HG02884 (cell line): ENCODE data around the gene NPC1.
"Not testable (repeated sequence)": the region's sequence is repeated elsewhere in the genome, so short reads cannot be mapped to it uniquely, and the experiment has no call there.

ENCODE experiments used
- ATAC-seq: cut with Tn5 transposase; IDR thresholded peaks from one replicate; pipeline ENCODE4 v1.9.1; 2021; ENCODE audit warnings: mild to moderate bottlenecking, moderate library complexity; ENCODE audit not compliant: unreplicated experiment

The NPC1 gene

GRCh38 chr18:23578067-23578701 is 8.1 kb downstream of the NPC1 start:
- ATAC-seq: no peak

- not testable (repeated sequence) for ATAC-seq
Observed at GRCh38 chr18:23577521-23577920, 8.8 kb downstream of the NPC1 start.

- ATAC-seq: no peak
Observed at GRCh38 chr18:23575309-23575651, 11.0 kb downstream of the NPC1 start.

- no peak for ATAC-seq
Observed at GRCh38 chr18:23574611-23575308, 11.5 kb downstream of the NPC1 start.

- no peak for ATAC-seq
Observed at GRCh38 chr18:23573626-23574431, 12.5 kb downstream of the NPC1 start.

GRCh38 chr18:23573020-23573419 is 13.3 kb downstream of the NPC1 start:
- no peak for ATAC-seq

GRCh38 chr18:23572570-23572969 is 13.7 kb downstream of the NPC1 start:
- no peak for ATAC-seq

- no peak for ATAC-seq
Observed at GRCh38 chr18:23572012-23572411, 14.3 kb downstream of the NPC1 start.

GRCh38 chr18:23570912-23571504 is 15.3 kb downstream of the NPC1 start:
- no peak for ATAC-seq

- ATAC-seq: no peak
Observed at GRCh38 chr18:23569299-23570063, 16.8 kb downstream of the NPC1 start.

- ATAC-seq: no peak
Observed at GRCh38 chr18:23568281-23569138, 17.8 kb downstream of the NPC1 start.

GRCh38 chr18:23567671-23568070 is 18.6 kb downstream of the NPC1 start:
- ATAC-seq: no peak

GRCh38 chr18:23565916-23566547 is 20.3 kb downstream of the NPC1 start:
- no peak for ATAC-seq

GRCh38 chr18:23563377-23564043 is 22.8 kb downstream of the NPC1 start:
- no peak for ATAC-seq

GRCh38 chr18:23560186-23560585 is 26.1 kb downstream of the NPC1 start:
- no peak for ATAC-seq

GRCh38 chr18:23557511-23557910 is 28.8 kb downstream of the NPC1 start:
- ATAC-seq: not testable (repeated sequence)

GRCh38 chr18:23556145-23556780 is 30.0 kb downstream of the NPC1 start:
- no peak for ATAC-seq

- ATAC-seq: no peak
Observed at GRCh38 chr18:23553887-23554286, 32.4 kb downstream of the NPC1 start.
